ENCODE results near the gene HOXA5. TPM values are rescaled to one million over a fixed set of nuclear protein-coding genes. Genes with fewer than 3 reads are reported as not detected.
A peak's percentile ranks its signal among the peaks of the same experiment; 100 is the strongest.

Gene HOXA5
- total RNA-seq, 1 donor = 5.8 TPM

DNA sequence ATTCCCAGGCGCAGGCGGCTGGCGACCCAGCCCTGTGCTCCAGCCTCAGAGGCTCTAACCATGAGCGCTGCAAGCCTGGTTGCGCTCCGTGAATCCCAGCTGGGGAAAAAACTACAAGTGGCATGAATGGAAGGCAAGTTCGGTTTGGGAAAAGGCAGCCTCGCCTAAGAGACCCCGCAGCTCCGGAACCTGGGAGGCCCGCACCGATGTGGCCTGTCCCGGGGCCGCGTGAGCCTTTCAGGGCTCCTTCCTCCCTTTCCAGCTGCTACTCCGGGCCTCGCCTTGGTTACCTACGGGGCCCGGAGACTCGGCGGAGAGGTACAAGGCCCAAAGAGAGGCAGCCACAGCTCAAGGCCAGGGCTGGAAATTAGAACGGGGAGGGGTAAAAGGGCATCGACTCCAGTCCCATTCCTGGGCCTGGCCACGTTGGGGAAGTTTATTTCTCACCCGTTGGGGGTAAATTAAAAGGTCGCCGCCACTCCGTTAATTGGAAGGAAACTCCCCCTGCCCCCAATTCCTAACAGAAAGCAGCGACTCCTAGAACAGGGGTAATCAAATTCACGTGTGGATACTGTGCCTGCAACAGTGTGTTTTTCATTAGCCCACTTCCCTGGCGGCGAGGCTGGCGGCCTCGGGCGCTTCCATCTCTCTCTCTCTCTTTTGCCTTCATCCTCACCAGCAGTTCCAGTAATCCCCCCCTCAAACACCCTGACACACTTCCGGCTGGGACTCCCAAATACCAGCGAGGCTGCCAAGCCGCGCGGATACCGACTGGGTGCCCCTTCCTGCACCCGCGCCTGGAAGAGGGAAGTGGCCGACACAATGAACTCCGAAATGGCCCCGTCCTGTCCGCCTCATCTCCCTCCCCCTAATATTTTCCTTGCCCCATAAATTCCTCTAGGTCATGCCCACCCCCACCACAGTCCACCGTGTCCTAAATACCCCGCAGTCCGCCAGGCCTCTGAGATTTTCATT is 23.3 kb upstream of the HOXA5 start:
- peak; percentile 92 for DNase-seq (ENCODE audit: insufficient read length, low spot score, missing footprints)
- Histone ChIP-seq H3K27me3 (ENCODE audit: insufficient read depth, low read length) (no peaks in the 10 kb centered on the region), H3K4me3 (ENCODE audit: insufficient read depth, low read length) (peak overlapping the region; percentile 75), H3K79me2 (ENCODE audit: insufficient read depth, low read length) (peaks cover 100% of the 10 kb centered on the region), H3K4me1 (ENCODE audit: insufficient read depth, low read length) (peaks cover 29% of the 10 kb centered on the region), H3K36me3 (ENCODE audit: insufficient read depth, low read length) (peaks cover 26% of the 10 kb centered on the region), H4K20me1 (ENCODE audit: insufficient read depth, low read length) (peaks cover 17% of the 10 kb centered on the region), H2AFZ (ENCODE audit: low read length) (peak overlapping the region; percentile 9), H3K9me3 (ENCODE audit: low read depth, low read length) (no peaks in the 10 kb centered on the region), H3K4me2 (ENCODE audit: insufficient read depth, low read length) (peak overlapping the region; percentile 99), H3K27ac (ENCODE audit: low read depth, low read length) (peak overlapping the region; percentile 95)
- TF ChIP-seq, protein P1, sequence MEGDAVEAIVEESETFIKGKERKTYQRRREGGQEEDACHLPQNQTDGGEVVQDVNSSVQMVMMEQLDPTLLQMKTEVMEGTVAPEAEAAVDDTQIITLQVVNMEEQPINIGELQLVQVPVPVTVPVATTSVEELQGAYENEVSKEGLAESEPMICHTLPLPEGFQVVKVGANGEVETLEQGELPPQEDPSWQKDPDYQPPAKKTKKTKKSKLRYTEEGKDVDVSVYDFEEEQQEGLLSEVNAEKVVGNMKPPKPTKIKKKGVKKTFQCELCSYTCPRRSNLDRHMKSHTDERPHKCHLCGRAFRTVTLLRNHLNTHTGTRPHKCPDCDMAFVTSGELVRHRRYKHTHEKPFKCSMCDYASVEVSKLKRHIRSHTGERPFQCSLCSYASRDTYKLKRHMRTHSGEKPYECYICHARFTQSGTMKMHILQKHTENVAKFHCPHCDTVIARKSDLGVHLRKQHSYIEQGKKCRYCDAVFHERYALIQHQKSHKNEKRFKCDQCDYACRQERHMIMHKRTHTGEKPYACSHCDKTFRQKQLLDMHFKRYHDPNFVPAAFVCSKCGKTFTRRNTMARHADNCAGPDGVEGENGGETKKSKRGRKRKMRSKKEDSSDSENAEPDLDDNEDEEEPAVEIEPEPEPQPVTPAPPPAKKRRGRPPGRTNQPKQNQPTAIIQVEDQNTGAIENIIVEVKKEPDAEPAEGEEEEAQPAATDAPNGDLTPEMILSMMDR (IDR thresholded peaks at IDR 0.05; ENCODE audit: extremely low read depth, low read depth, low read length) = no peak

DNA sequence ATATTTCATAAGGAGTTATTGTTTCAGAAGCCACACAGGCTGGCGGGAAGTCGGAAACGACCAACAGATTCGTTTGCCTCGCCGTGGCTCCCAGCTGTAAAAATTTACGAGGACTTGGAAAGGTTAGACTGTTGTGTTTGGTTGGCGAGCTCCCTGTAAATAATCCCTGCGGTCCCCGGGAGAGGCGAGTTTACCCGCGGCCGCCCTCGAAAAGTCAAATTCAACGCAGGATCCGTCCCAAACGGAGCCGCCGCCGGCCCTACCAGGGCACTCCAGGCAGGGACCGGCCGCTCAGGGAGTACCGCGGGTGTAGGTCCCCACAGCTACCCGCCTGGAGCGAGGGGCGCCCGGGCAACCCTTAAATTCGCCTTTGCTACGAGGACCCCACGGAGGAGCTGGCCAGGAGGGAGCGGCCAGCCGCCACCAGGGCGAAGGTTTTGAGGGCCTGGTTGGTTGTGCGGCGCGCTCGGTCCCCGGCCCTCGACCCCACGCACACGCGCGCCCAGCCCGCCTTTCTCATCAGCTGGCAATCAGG is 22.6 kb upstream of the HOXA5 start:
- no peaks in the 10 kb centered on the region for H3K27me3 ChIP-seq (ENCODE audit: insufficient read depth, low read length)
- TF ChIP-seq, protein P1 (IDR thresholded peaks at IDR 0.05; ENCODE audit: extremely low read depth, low read depth, low read length) = no peak

DNA sequence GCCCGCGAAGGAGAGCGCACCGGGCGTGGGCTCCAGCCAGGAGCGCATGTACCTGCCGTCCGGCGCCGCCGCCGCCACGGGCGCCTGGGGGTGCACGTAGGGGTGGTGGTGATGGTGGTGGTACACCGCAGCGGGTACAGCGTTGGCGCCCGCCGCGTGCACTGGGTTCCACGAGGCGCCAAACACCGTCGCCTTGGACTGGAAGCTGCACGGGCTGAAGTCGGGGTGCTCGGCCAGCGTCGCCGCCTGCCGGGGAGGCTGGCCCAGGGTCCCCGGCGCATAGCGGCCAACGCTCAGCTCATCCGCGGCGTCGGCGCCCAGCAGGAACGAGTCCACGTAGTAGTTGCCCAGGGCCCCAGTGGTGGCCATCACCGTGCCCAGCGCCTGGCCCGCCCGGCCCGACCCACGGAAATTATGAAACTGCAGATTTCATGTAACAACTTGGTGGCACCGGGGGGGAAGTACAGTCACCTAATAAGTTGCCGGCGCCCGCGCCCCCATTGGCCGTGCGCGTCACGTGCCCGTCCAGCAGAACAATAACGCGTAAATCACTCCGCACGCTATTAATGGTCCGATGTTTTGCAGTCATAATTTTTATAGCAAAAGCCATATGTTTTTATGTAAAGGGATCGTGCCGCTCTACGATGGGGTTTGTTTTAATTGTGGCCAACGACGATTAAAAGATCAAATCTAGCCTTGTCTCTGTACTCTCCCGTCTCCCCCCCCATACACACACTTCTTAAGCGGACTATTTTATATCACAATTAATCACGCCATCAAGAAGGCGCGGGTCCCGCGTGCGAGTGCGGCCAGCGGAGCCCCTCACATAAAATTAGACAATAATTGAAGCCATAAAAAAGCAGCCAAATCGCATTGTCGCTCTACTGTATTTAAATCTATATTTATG is 21.9 kb upstream of the HOXA5 start, which contains the start of gene HOXA9:
Gene HOXA9 (minus strand): TSS at position 449 of the 907 bp plus-strand sequence. CDS start 80 bp downstream, at position 369.
- Histone ChIP-seq H3K4me2 (ENCODE audit: insufficient read depth, low read length) (peak within 1 kb of the TSS; percentile 99), H3K4me1 (ENCODE audit: insufficient read depth, low read length) (peaks cover 32% of the 10 kb centered on the region), H2AFZ (ENCODE audit: low read length) (peak within 1 kb of the TSS; percentile 84), H4K20me1 (ENCODE audit: insufficient read depth, low read length) (peaks cover 17% of the 10 kb centered on the region), H3K9me3 (ENCODE audit: low read depth, low read length) (no peaks in the 10 kb centered on the region), H3K79me2 (ENCODE audit: insufficient read depth, low read length) (peaks cover 97% of the 10 kb centered on the region), H3K4me3 (ENCODE audit: insufficient read depth, low read length) (peak within 1 kb of the TSS; percentile 75), H3K27me3 (ENCODE audit: insufficient read depth, low read length) (no peaks in the 10 kb centered on the region), H3K27ac (ENCODE audit: low read depth, low read length) (peak within 1 kb of the TSS; percentile 95), H3K36me3 (ENCODE audit: insufficient read depth, low read length) (peaks cover 18% of the 10 kb centered on the region)
- DNase-seq (ENCODE audit: insufficient read length, low spot score, missing footprints) = peak; percentile 99
- TF ChIP-seq, protein P1 (IDR thresholded peaks at IDR 0.05; ENCODE audit: extremely low read depth, low read depth, low read length) = no peak

More for the DNA sequence above, 22.6 kb upstream of the HOXA5 start:
- H3K4me3 ChIP-seq (ENCODE audit: insufficient read depth, low read length) = peak overlapping the region; percentile 75
- peak overlapping the region; percentile 99 for H3K4me2 ChIP-seq (ENCODE audit: insufficient read depth, low read length)
- H3K4me1 ChIP-seq (ENCODE audit: insufficient read depth, low read length) = peaks cover 31% of the 10 kb centered on the region
- peak; percentile 85 for DNase-seq (ENCODE audit: insufficient read length, low spot score, missing footprints)
- peak overlapping the region; percentile 95 for H3K27ac ChIP-seq (ENCODE audit: low read depth, low read length)
- H4K20me1 ChIP-seq (ENCODE audit: insufficient read depth, low read length) = peaks cover 17% of the 10 kb centered on the region
- no peaks in the 10 kb centered on the region for H3K9me3 ChIP-seq (ENCODE audit: low read depth, low read length)
- peaks cover 98% of the 10 kb centered on the region for H3K79me2 ChIP-seq (ENCODE audit: insufficient read depth, low read length)
- peaks cover 19% of the 10 kb centered on the region for H3K36me3 ChIP-seq (ENCODE audit: insufficient read depth, low read length)
- peak overlapping the region; percentile 84 for H2AFZ ChIP-seq (ENCODE audit: low read length)

All from osteoblast (primary cell).